Ishikawa (cell line): ENCODE data around the gene KIF1C.

Source experiments
- CEBPB ChIP-seq: IDR thresholded peaks from 2 replicates; pipeline ENCODE4 v1.6.1; 2012
- CREB1 ChIP-seq: IDR thresholded peaks from 2 replicates; pipeline ENCODE4 v1.6.1; 2012; ENCODE audit warnings: low read depth
- EGR1 ChIP-seq: IDR thresholded peaks from 2 replicates; pipeline ENCODE4 v1.6.1; 2012
- EP300 ChIP-seq: IDR thresholded peaks from 2 replicates; pipeline ENCODE4 v1.6.1; 2012; ENCODE audit warnings: borderline replicate concordance
- FOXM1 ChIP-seq: IDR thresholded peaks from 2 replicates; pipeline ENCODE4 v1.6.1; 2012; ENCODE audit warnings: low read depth, borderline replicate concordance
- MAX ChIP-seq: IDR thresholded peaks from 2 replicates; pipeline ENCODE4 v1.6.1; 2012
- NFIC ChIP-seq: IDR thresholded peaks from 2 replicates; pipeline ENCODE4 v1.6.1; 2012
- RAD21 ChIP-seq: IDR thresholded peaks from 2 replicates; pipeline ENCODE4 v1.6.1; 2012; ENCODE audit warnings: low read depth
- REST ChIP-seq: IDR thresholded peaks from 2 replicates; pipeline ENCODE4 v1.6.1; 2012; ENCODE audit warnings: low read depth, mild to moderate bottlenecking
- TAF1 ChIP-seq: IDR thresholded peaks from 2 replicates; pipeline ENCODE4 v1.6.1; 2012; ENCODE audit warnings: low read depth, mild to moderate bottlenecking
- TCF12 ChIP-seq: IDR thresholded peaks from 2 replicates; pipeline ENCODE4 v1.6.1; 2012; ENCODE audit warnings: low read depth
- TEAD4 ChIP-seq: IDR thresholded peaks from 2 replicates; pipeline ENCODE4 v1.6.1; 2012
- USF1 ChIP-seq: IDR thresholded peaks from 2 replicates; pipeline ENCODE4 v1.6.1; 2012
- YY1 ChIP-seq: IDR thresholded peaks from 2 replicates; pipeline ENCODE4 v1.6.1; 2012; ENCODE audit warnings: low read depth
- ZBTB7A ChIP-seq: IDR thresholded peaks from 2 replicates; pipeline ENCODE4 v1.6.1; 2012; ENCODE audit warnings: low read depth

The KIF1C gene

GRCh38 chr17:5042157-5043022 lies 44.6 kb downstream of the KIF1C start:
- TF ChIP-seq CEBPB (no peak), TEAD4 (no peak), YY1 (no peak), ZBTB7A (no peak), RAD21 (no peak), MAX (no peak), USF1 (no peak), REST (no peak), NFIC (no peak), FOXM1 (no peak), EGR1 (no peak), CREB1 (no peak), EP300 (no peak), TAF1 (no peak), TCF12 (no peak)

- TF ChIP-seq CEBPB: no peak
- TF ChIP-seq NFIC: no peak
Observed at GRCh38 chr17:5043524-5043923, 45.8 kb downstream of the KIF1C start.

- TF ChIP-seq USF1 (no peak), EGR1 (no peak), CREB1 (no peak), ZBTB7A (no peak), REST (no peak), RAD21 (no peak), TAF1 (no peak), EP300 (no peak), MAX (no peak), FOXM1 (no peak), TEAD4 (no peak), YY1 (no peak), CEBPB (no peak), NFIC (no peak), TCF12 (no peak)
Observed at GRCh38 chr17:5044630-5045029, 46.9 kb downstream of the KIF1C start.

GRCh38 chr17:5045496-5045895 lies 47.7 kb downstream of the KIF1C start:
- TF ChIP-seq REST (no peak), TCF12 (no peak), YY1 (no peak), FOXM1 (no peak), USF1 (no peak), TAF1 (no peak), EP300 (no peak)
